Naive B cell (primary cell): Measurements from ENCODE around the gene GNS. TPM values are rescaled to one million over a fixed set of nuclear protein-coding genes. Genes with fewer than 3 reads are reported as not detected.
"Not testable (repeated sequence)": the region's sequence is repeated elsewhere in the genome, so short reads cannot be mapped to it uniquely, and the experiment has no call there.

Source experiments
- ATAC-seq, 2 donors: fragments of 150-1000 bp; cut with Tn5 transposase; 2 replicates each; pipeline ENCODE4 v1.10.0; 2021; ENCODE audit warnings: low read depth in 2 of 2, mild to moderate bottlenecking in 2 of 2, moderate library complexity in 2 of 2
- DNase-seq: peaks from one replicate; pipeline ENCODE4 v3.0.0; 2022
- H3K27ac Mint-ChIP-seq, 6 donors: one replicate each; pipeline ENCODE4 v1.8.0; 2020 to 2022; ENCODE audit warnings: mild to moderate bottlenecking in 6 of 6, mixed read lengths in 6 of 6, moderate library complexity in 5 of 6, inconsistent platforms in 2 of 6
- H3K27me3 Mint-ChIP-seq, 3 donors: one replicate each; pipeline ENCODE4 v1.8.0; 2021 to 2022; ENCODE audit warnings: mixed read lengths in 3 of 3, mild to moderate bottlenecking in 1 of 3
- H3K36me3 Mint-ChIP-seq, 2 donors: one replicate each; pipeline ENCODE4 v1.8.0; 2020 to 2022; ENCODE audit warnings: mixed read lengths in 2 of 2, inconsistent platforms in 1 of 2, mild to moderate bottlenecking in 1 of 2
- H3K4me1 Mint-ChIP-seq, 3 donors: one replicate each; pipeline ENCODE4 v1.8.0; 2020 to 2022; ENCODE audit warnings: mixed read lengths in 3 of 3, inconsistent platforms in 1 of 3, mild to moderate bottlenecking in 1 of 3, moderate library complexity in 1 of 3
- H3K4me3 Mint-ChIP-seq, 8 donors: one replicate each; pipeline ENCODE4 v1.8.0; 2020 to 2022; ENCODE audit warnings: mild to moderate bottlenecking in 8 of 8, mixed read lengths in 8 of 8, moderate library complexity in 8 of 8, inconsistent platforms in 2 of 8
- H3K9me3 Mint-ChIP-seq, 7 donors: one replicate each; pipeline ENCODE4 v1.8.0; 2020 to 2022; ENCODE audit warnings: mixed read lengths in 7 of 7, mild to moderate bottlenecking in 5 of 7, inconsistent platforms in 2 of 7, moderate library complexity in 1 of 7
- polyA plus RNA-seq, 6 donors: library from polyadenylated mRNA; unstranded; fragments of 300-500 nt; fragmentation: Illumina TruSeq; gene quantifications; one replicate each; pipeline ENCODE4 v1.2.3, GENCODE V29; 2021; ENCODE audit warnings: low read depth in 6 of 6

GNS gene
- polyA plus RNA-seq, 6 donors from 2014 or later: 22.9 to 41.5 (median 27.7) TPM

DNA sequence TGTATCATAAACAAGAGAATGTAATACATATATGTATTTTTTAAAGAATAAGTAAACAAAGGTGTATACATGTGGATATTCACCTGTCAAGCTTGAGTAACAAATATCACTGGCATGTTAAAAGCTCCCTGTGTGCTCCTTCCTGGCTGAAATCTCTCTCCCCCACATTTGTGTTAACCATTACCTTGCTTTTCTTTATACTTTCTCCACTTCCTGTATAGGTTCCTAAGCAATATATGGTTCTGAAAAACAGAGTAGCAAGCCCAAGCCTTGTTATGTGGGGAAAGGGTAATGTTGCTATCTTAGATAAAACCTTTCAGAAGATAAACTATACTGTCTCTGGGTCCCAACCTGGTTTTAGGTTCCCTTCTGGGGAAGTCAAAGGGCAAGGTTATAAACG is 32.9 kb upstream of the GNS start:
- no peak overlapping the region for H3K27ac Mint-ChIP-seq
- no peak overlapping the region for H3K4me3 Mint-ChIP-seq
- ATAC-seq (no peak), DNase-seq (no peak)
- H3K9me3 Mint-ChIP-seq: peaks cover 0 to 3% (median 0%) of the 10 kb centered on the region in 7 donors
- no peaks in the 10 kb centered on the region for H3K4me1 Mint-ChIP-seq
- H3K36me3 Mint-ChIP-seq: no peaks in the 10 kb centered on the region
- peaks cover 5 to 14% (median 12%) of the 10 kb centered on the region in 3 donors for H3K27me3 Mint-ChIP-seq

DNA sequence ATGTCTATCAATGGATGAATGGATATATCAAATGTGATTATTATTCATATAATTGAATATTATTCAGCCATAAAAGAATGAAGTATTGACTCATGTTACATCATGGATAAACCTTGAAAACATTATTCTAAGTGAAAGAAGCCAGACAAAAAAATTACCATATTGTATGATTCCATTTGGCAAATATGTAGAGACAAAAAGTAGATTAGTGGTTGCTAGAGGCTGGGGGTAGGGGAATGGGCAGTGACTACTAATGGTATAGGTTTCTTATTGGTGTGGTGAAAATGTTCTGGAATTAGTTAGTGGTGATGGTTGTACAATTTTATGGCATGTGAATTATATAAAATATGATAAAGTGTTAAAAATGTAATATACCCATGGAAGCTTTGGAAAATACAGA is 31.8 kb upstream of the GNS start:
- no peak for ATAC-seq
- DNase-seq: no peak
- H3K27ac Mint-ChIP-seq: peak overlapping the region in 1 of 6 donors; percentile 3
- no peaks in the 10 kb centered on the region for H3K4me1 Mint-ChIP-seq
- H3K36me3 Mint-ChIP-seq: no peaks in the 10 kb centered on the region
- peaks cover 0 to 3% (median 0%) of the 10 kb centered on the region in 7 donors for H3K9me3 Mint-ChIP-seq
- no peak overlapping the region for H3K4me3 Mint-ChIP-seq
- H3K27me3 Mint-ChIP-seq: peaks cover under 1 to 14% (median 12%) of the 10 kb centered on the region in 3 donors

DNA sequence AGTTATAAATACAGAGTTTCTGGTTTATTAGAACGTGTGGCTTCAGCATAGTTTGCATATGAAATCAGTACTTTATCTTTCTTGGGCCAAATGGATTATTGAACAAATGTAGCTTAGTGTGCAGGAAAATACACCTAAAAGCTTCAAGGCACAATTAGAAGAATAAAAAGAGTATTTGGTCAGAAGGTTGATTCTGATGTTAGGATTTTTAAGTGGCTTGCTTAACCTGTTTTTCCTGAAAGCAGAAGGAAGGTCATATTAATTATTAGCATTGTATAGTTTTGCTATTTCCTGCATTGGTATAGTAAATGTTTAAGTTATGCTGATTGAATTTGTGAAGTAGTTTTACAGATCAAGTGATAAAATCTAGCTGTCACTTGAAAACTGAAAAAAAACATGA is 31.0 kb upstream of the GNS start:
- ATAC-seq (no peak), DNase-seq (no peak)
- H3K27ac Mint-ChIP-seq: no peak overlapping the region
- no peaks in the 10 kb centered on the region for H3K4me1 Mint-ChIP-seq
- H3K4me3 Mint-ChIP-seq: no peak overlapping the region
- peaks cover 0 to 3% (median 0%) of the 10 kb centered on the region in 7 donors for H3K9me3 Mint-ChIP-seq
- peaks cover 0 to 14% (median 12%) of the 10 kb centered on the region in 3 donors for H3K27me3 Mint-ChIP-seq
- H3K36me3 Mint-ChIP-seq: no peaks in the 10 kb centered on the region

DNA sequence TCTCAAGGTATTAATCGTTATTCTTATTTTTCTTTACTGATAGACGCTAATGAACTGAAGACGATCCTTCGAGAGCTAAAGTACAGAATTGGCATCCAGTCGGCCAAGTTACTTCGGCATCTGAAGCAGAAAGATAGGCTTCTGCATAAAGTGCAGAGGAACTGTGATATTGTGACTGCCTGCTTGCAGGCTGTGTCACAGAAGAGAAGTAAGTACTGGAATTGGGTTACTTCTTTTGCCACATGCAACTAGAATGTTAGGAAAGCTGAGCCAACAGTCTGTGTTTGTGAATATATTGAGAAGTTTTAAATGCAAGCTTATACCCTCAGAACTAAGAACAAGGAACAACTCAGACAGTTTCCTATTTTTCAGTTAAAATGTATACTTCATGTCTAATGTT is 26.6 kb upstream of the GNS start:
- no peak for ATAC-seq
- DNase-seq: no peak
- H3K4me1 Mint-ChIP-seq: peaks cover 13 to 20% (median 13%) of the 10 kb centered on the region in 3 donors
- no peak overlapping the region for H3K27ac Mint-ChIP-seq
- H3K9me3 Mint-ChIP-seq: no peaks in the 10 kb centered on the region
- H3K36me3 Mint-ChIP-seq: no peaks in the 10 kb centered on the region
- no peak overlapping the region for H3K4me3 Mint-ChIP-seq
- H3K27me3 Mint-ChIP-seq: peaks cover 16 to 26% (median 19%) of the 10 kb centered on the region in 3 donors

DNA sequence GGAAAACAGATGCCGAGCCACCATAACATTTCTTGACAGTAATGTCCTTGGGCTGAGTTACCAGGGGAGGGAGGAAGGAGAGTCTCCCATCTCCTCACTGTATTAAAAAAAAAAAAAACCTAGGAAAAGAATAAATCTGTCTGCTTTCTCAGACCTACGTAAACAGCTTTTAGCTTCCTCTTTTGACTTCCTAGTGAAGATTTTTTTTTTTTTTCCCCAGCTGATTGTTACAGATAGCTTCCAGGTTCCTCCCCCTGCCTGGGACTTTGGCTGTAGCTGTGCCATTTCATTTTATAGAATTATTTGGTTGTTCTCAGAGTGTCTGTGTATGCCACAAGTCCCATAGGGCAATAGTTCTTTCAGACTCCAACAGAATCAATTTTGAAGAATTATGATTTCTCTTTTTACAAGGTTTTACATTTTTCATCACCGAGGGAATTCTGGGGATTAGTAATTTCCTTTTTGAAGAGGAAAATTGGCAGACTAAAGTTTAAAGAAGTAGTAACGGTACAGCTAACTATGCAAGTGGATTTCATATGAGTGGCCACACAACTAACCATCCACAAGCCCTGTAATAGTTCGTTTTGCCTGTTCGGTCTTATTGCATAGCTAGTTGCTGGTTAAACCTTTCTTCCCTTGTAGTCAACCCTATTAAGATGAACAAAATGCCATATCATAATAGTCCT is 23.1 kb upstream of the GNS start:
- DNase-seq: peak; percentile 42
- Mint-ChIP-seq H3K9me3 (peaks cover 0 to 7% (median 3%) of the 10 kb centered on the region in 7 donors), H3K27me3 (peaks cover 30 to 43% (median 42%) of the 10 kb centered on the region in 3 donors), H3K36me3 (peaks cover 8% of the 10 kb centered on the region in 2 donors), H3K4me1 (peaks cover 16 to 26% (median 18%) of the 10 kb centered on the region in 3 donors), H3K27ac (peak overlapping the region in 5 of 6 donors; percentile 31 to 85 (median 65)), H3K4me3 (peak overlapping the region; percentile 85 to 98 (median 90))
- ATAC-seq: peak; percentile 58 to 66

DNA sequence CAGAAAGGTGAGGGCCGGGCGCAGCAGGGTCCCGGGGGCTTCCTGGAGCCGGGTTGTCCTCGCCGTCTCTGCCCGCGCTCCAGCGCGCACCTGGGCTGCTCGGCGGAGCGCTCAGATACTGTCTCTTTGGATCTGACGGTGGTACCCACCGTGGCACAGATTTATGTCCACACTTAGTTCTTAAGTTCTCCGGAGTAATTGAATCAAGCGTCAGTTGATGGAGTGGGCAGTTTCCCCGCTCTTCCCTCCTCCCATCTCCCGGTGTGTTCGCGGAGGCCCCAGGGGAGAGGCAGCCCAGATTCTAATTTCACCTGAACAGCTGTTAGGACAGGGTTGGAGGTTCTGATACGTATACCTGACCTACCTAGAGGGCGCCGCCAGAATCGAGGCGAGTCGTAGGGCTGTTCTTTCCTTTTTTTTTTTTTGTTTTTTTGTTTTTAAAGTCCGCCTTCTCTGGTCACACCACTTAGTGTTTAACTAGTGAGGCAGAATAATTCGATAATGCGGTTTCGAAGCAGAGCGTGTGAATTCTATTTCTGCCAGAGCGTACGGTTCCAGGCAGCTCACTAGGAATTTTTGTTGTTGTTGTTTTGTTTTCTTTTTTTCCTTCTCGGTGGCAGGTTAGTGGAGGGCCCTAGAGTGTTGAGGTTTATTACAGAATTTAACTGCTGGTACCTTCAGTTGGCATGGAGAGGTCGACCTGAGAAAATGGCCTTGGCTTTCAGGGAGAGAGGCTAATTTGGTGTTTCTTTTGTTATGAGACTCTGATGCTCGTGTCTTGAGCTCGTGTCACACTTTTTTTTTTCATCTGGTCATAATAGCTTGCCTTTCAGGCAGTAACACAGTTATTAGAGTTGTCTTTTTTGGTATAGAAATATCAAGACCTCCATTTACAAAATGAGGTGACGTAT is 22.3 kb upstream of the GNS start:
- peak; percentile 48 to 51 for ATAC-seq
- Mint-ChIP-seq H3K9me3 (peaks cover 0 to 15% (median 11%) of the 10 kb centered on the region in 7 donors), H3K27ac (peak overlapping the region in 5 of 6 donors; percentile 60 to 85 (median 67)), H3K4me1 (peaks cover 16 to 26% (median 18%) of the 10 kb centered on the region in 3 donors), H3K27me3 (peaks cover 38 to 51% (median 50%) of the 10 kb centered on the region in 3 donors), H3K36me3 (peaks cover 15 to 16% of the 10 kb centered on the region in 2 donors), H3K4me3 (peak overlapping the region; percentile 85 to 98 (median 90))
- DNase-seq: peak; percentile 22

DNA sequence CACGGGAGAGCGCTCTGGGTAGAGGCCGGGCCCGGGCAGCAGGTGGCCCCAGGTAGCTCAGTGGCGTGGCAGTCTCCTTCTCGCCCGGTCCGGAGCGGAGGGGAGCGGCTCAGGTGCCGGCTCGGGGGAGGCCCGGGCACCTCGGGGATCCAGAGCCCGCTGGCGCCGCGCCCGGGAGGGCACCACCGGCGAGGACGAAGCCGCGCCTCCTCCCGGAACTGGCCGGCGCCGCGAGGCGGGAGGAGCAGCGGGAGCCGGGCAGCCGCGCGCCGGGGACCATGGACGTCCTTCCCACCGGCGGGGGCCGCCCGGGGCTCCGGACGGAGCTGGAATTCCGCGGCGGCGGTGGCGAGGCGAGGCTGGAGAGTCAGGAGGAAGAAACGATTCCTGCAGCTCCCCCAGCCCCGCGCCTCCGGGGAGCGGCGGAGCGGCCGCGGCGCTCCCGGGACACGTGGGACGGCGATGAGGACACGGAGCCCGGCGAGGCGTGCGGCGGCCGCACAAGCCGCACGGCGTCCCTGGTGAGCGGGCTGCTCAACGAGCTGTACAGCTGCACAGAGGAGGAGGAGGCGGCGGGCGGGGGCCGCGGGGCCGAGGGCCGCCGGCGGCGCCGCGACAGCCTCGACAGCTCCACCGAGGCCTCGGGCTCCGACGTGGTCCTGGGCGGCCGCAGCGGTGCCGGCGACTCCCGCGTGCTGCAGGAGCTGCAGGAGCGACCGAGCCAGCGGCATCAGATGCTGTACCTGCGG is 21.5 kb upstream of the GNS start:
- Mint-ChIP-seq H3K4me1 (peaks cover 16 to 26% (median 18%) of the 10 kb centered on the region in 3 donors), H3K27me3 (peaks cover 47 to 59% (median 58%) of the 10 kb centered on the region in 3 donors), H3K9me3 (peaks cover 4 to 24% (median 18%) of the 10 kb centered on the region in 7 donors), H3K27ac (peak overlapping the region in 3 of 6 donors; percentile 47 to 85 (median 61)), H3K4me3 (peak overlapping the region; percentile 85 to 98 (median 90)), H3K36me3 (peaks cover 23 to 25% of the 10 kb centered on the region in 2 donors)
- ATAC-seq: peak; percentile 47 to 60
- peak; percentile 23 for DNase-seq

DNA sequence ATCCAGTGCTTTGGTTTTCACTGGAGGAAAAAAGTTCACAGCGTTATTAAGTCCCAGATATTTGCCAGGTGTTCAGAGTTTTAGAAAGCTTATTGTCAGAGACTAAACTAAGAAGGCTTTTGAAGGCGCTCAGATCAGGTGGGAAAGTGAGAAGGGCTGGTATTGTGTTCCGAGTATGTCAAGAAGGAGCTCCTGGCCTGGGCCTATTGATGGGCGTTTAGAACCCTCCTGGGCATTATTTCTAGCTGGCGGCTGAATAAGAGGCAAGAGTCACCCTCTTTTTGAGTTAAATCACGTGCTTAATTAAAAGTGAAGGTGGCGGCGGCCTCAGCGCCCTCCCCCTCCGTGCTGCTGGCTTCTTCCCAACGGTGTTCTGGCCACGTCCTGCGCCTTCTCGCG is 20.9 kb upstream of the GNS start:
- DNase-seq (no peak), ATAC-seq (no peak)
- H3K36me3 Mint-ChIP-seq: peaks cover 25 to 30% of the 10 kb centered on the region in 2 donors
- H3K4me3 Mint-ChIP-seq: peak overlapping the region; percentile 72 to 98 (median 82)
- H3K4me1 Mint-ChIP-seq: peaks cover 16 to 26% (median 18%) of the 10 kb centered on the region in 3 donors
- H3K9me3 Mint-ChIP-seq: peaks cover 4 to 29% (median 23%) of the 10 kb centered on the region in 7 donors
- H3K27ac Mint-ChIP-seq: peak overlapping the region in 2 of 6 donors; percentile 7 to 61
- H3K27me3 Mint-ChIP-seq: peaks cover 52 to 65% (median 64%) of the 10 kb centered on the region in 3 donors

DNA sequence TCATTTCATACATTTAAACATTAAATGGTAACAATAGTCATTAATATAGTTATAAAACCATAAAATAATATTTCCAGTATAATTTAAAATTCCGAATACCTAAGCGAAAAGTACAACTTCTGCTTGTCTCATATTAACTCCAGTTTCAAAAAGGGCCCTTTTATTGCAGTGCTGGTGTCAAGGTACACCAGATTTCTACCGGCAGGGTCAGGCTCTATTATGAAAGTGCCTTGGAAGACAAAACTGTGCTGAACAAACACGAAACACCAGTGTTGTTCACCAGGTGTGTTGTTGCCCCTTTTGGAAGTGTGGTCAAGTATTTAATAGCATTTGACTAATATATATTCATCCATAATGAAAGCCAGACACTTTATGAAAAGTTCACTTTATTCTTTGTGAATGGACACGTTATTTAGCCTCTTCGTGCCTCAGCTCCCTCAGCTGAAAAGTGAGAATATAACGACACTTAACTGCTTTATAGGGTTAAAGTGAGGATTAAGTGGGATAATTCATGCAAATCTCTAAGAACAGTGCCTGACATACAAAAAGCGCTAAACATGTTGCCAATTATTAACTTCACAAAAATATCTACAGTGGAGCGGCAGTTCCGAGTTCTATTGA is 20.3 kb upstream of the GNS start:
- no peak for ATAC-seq
- peak overlapping the region; percentile 57 to 98 (median 80) for H3K4me3 Mint-ChIP-seq
- H3K9me3 Mint-ChIP-seq: peaks cover 4 to 36% (median 29%) of the 10 kb centered on the region in 7 donors
- H3K4me1 Mint-ChIP-seq: peaks cover 16 to 26% (median 18%) of the 10 kb centered on the region in 3 donors
- no peak for DNase-seq
- H3K27me3 Mint-ChIP-seq: peaks cover 50 to 66% (median 65%) of the 10 kb centered on the region in 3 donors
- H3K36me3 Mint-ChIP-seq: peaks cover 25 to 33% of the 10 kb centered on the region in 2 donors
- no peak overlapping the region for H3K27ac Mint-ChIP-seq

DNA sequence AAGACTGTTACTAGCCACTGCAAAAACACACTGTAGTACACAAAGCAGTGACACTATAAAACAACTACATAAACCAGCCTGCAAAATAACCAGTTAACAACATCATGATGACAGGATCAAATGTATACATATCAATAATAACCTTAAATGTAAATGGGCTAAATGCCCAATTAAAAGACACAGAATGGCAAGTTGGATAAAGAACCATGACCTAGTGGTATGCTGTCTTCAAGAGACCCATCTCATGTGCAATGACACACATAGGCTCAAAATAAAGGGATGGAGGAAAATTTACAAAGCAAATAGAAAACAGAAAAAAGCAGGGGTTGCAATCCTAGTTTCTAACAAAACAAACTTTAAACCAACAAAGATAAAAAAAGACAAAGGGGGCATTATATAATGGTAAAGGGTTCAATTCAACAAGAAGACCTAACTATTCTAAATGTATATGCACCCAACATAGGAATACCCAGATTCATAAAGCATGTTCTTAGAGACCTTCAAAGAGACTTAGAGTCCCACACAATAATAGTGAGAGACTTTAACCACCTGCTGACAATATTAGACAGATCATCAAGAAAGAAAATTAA is 16.0 kb upstream of the GNS start:
- Mint-ChIP-seq H3K36me3 (peaks cover 30 to 55% of the 10 kb centered on the region in 2 donors), H3K9me3 (peaks cover 15 to 55% (median 43%) of the 10 kb centered on the region in 7 donors), H3K27me3 (peaks cover 39 to 75% (median 56%) of the 10 kb centered on the region in 3 donors)
- DNase-seq, H3K4me1 Mint-ChIP-seq, H3K4me3 Mint-ChIP-seq, H3K27ac Mint-ChIP-seq, ATAC-seq: not testable (repeated sequence)

DNA sequence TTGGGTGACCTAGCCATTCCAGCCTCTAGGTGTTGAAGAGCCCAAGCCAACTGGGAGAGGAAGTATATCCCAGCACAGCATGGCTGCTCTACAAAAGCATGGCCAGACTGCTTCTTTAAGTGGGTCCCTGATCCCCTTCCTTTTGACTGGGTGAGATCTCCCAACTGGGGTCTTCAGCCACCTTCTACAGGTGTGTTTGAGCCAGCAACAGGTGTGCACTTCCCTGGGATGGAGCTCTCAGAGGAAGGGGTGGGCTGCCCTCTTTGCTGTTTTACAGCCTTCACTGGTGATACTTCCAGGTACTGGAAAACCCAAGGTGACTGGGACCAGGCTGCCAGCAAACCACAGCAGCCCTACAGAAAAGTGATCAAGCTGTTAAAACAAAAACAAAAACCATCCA is 14.2 kb upstream of the GNS start:
- peaks cover 30 to 52% of the 10 kb centered on the region in 2 donors for H3K36me3 Mint-ChIP-seq
- DNase-seq (no peak), ATAC-seq (no peak)
- no peak overlapping the region for H3K27ac Mint-ChIP-seq
- peaks cover 30 to 63% (median 50%) of the 10 kb centered on the region in 3 donors for H3K27me3 Mint-ChIP-seq
- H3K9me3 Mint-ChIP-seq: peaks cover 15 to 54% (median 43%) of the 10 kb centered on the region in 7 donors
- H3K4me3 Mint-ChIP-seq: no peak overlapping the region
- no peaks in the 10 kb centered on the region for H3K4me1 Mint-ChIP-seq

DNA sequence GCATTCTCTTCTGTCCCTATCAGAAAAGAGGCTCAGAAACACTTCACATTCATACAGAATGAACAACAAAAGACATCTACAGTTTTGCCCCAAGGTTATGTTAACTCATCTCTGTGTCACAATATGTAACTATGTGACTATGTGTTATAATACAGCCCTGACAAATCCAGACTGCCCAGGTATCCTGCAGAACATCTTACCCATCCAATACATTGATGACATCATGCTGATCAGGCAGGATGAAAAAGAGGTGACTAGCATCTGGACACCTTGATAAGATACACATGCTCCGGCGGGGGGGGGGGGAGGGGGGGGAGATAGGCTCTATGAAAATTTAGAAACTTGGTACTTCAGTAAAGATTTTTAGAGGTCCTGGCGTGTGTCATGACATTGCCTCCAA is 8.3 kb upstream of the GNS start:
- H3K4me3 Mint-ChIP-seq: no peak overlapping the region
- H3K4me1 Mint-ChIP-seq: no peaks in the 10 kb centered on the region
- H3K36me3 Mint-ChIP-seq: peaks cover 4 to 11% of the 10 kb centered on the region in 2 donors
- peaks cover 1 to 7% (median 4%) of the 10 kb centered on the region in 7 donors for H3K9me3 Mint-ChIP-seq
- no peak for DNase-seq
- peaks cover 0 to 15% (median 11%) of the 10 kb centered on the region in 3 donors for H3K27me3 Mint-ChIP-seq
- H3K27ac Mint-ChIP-seq: no peak overlapping the region
- no peak for ATAC-seq
